GM21528 (cell line): ENCODE results near the gene SSBP3.

ENCODE experiments used
- ATAC-seq: cut with Tn5 transposase; IDR thresholded peaks from one replicate; pipeline ENCODE4 v1.9.1; 2021; ENCODE audit warnings: mild to moderate bottlenecking, moderate library complexity; ENCODE audit not compliant: unreplicated experiment, low FRiP score

Gene SSBP3

DNA sequence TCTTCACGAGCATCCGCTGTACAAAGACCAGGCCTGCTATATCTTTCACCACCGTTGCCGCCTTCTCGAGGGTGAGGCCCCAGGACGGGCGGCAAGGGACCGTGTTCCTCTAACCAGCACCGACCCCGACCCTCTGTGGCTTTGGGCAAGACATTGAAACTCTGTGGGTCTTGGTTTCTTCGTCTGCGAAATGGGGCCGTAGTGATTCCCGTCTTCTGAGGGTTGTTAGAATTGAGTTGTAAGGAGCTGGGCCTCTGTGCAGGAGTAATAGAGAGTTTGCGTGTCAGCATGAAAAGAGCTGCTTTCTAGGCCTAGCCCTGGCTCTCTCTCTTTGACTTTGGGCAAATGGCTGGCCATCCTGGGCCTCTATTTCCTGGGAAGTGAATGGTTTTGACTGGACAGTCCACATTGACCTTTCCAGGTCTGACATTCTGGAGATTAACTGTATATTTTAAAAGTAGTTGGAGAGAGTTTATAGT lies 205.6 kb downstream of the SSBP3 start:
- peak; percentile 13 for ATAC-seq

DNA sequence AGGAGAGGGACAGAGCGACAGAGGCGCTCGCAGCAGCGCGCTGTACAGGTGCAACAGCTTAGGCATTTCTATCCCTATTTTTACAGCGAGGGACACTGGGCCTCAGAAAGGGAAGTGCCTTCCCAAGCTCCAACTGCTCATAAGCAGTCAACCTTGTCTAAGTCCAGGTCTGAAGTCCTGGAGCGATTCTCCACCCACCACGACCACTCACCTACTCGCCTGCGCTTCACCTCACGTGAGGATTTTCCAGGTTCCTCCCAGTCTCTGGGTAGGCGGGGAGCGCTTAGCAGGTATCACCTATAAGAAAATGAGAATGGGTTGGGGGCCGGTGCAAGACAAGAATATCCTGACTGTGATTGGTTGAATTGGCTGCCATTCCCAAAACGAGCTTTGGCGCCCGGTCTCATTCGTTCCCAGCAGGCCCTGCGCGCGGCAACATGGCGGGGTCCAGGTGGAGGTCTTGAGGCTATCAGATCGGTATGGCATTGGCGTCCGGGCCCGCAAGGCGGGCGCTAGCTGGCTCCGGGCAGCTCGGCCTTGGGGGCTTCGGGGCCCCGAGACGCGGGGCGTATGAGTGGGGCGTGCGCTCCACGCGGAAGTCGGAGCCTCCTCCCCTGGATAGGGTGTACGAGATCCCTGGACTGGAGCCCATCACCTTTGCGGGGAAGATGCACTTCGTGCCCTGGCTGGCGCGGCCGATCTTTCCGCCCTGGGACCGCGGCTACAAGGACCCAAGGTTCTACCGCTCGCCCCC lies 206.3 kb downstream of the SSBP3 start, which contains the start of the genes CYB5RL and MRPL37:
Gene CYB5RL, minus strand, starts transcription at position 266 of the 754 bp plus-strand sequence. CDS start 4,414 bp downstream, outside the sequence.
Gene MRPL37, plus strand, starts transcription at position 403 of the 754 bp plus-strand sequence. Its CDS starts 77 bp downstream, at position 480.
- ATAC-seq: peak; percentile 95

DNA sequence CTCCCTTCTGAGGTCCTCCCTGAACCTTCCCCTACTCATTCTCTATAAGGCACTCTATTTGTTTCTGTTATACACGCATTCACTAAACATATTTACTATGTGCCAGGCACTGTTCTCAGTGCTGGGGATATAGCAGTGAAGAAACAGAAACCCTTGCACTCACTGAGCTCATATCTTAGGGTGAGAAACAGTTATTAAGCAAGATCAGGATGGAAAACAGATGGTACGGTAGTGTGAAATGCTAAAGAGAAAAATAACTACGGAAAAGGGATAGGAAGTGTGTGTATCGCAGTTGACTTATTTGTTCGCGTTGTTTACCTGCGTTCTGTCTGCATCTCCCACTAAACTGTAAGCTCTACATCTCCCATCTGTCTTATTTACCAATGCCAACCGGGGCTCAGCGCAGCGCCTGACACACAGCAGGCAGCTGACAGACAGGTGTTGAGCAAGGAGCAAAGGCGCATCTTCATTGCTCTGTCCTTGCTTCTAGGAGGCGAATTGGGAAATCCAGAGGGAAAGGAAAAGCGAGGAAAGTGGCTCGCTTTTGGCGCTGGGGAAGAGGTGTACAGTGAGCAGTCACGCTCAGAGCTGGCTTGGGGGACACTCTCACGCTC lies 206.9 kb downstream of the SSBP3 start:
- ATAC-seq: no peak

DNA sequence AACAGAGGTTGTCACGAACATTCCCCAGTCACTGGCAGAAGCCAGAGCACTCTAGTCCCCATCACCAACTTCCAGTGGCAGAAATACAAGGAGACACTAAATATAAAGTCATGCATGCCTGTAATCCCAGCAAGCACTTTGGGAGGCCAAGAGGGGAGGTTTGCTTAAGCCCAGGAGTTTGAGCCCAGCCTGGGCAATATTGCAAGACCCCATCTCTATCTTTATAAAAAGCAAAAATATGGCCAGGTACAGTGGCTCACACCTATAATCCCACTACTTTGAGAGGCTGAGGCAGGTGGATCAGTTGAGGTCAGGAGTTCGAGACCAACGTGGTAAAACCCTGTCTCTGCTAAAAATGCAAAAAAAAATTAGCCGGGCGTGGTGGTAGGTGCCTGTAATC lies 212.7 kb downstream of the SSBP3 start:
- no peak for ATAC-seq

DNA sequence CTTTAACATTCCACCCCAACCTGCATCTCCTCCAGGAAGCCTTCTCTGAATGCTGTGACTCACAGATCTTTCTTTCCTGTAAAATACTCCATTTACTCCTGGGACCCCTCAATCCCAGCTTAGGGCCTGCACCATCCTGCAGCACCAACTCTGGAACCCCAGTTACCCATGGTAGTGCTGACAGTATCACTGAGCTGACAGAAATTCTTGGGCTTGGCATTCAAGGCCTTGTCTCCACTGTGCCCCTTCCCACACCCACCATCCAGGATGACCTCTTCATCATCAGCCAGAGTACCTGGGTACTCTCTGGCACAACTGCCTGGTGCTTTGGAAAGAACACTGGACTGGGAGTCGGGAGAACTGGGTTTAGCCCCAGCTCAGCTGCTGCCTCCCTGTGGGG lies 214.7 kb downstream of the SSBP3 start:
- ATAC-seq: no peak

DNA sequence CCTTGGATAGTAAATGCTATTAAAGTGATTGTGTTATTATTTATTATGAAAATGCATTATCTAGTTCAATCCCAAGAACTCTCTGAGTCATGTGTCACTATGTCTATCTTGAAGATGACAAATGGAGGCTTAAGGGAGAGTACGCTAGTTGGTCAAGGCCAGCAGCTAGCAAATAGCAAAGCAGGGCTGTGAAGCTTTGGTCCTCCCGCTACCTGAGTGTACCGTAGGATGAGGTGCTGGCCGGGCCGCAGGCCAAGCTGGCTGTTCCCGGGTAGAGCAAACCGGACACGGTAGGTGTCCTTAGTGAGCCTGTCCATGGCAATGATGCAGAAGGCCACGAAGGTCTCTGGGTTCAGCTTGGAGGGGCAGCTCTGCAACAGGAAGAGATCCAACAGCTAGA lies 215.7 kb downstream of the SSBP3 start:
- ATAC-seq: no peak

DNA sequence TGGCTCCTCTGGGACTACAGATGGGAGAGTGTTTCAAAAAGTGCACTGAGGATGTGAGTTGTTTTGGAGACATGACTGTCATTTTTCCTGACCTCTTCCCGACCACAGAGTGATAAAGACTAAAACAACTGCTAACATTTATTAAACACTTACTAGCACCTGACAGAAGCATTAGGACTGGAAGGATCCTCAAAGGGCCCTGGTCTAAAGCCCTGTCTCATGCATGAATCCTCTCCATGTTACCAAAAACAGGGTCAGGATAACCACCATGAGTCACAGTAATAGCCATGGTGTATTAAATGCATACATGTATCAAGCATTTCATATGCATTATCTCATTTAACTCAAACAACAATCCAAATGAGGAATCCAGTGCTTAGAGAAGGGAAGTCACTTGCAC lies 217.9 kb downstream of the SSBP3 start:
- no peak for ATAC-seq

DNA sequence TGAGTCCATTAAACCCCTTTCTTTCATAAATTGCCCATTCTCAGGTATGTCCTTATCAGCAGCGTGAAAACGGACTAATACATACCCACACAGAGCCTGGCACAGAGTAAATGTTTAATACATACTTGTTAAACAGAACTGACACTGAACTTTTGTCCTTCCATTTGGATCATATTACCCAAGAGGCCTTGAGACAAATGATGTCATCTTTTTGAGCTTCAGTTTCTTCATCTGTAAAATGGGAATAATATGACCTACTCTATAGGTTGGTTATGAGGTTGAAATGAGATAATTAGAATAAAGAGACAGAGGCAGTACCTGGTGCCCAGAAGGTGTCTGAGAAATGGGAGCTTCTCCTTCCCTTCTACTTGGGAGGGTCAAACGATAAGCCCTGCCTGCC lies 220.1 kb downstream of the SSBP3 start:
- ATAC-seq: no peak

DNA sequence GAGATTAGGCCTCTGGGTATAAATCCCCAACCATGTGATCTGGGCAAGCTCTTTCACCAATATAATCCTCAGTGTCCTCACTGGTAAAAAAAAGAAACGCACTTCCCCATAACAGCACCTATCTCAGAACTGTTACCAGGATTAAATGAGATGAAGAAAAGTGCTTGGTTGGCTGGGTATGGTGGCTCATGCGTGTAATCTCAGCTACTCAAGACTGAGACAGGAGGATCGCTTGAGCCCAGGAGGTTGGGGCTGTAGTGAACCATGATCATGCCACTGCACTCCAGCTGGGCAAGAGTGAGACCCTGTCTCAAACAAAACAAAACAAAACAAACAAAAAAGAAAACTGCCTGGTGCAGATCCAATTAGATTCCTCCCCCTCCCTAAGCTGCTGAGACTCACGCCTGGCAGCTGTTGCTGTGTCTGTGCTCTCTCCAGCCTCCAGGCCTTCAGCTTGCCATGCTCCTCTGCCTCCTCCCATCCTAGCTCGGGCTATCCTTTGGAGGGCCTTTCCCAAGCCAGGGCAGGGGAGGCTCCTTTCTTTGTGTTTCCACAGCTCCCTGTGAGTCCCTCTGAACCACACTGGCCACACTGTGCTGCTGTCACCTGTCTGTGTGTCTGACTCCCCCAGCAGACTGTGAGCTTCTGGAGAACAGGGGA lies 225.4 kb downstream of the SSBP3 start:
- ATAC-seq: no peak

DNA sequence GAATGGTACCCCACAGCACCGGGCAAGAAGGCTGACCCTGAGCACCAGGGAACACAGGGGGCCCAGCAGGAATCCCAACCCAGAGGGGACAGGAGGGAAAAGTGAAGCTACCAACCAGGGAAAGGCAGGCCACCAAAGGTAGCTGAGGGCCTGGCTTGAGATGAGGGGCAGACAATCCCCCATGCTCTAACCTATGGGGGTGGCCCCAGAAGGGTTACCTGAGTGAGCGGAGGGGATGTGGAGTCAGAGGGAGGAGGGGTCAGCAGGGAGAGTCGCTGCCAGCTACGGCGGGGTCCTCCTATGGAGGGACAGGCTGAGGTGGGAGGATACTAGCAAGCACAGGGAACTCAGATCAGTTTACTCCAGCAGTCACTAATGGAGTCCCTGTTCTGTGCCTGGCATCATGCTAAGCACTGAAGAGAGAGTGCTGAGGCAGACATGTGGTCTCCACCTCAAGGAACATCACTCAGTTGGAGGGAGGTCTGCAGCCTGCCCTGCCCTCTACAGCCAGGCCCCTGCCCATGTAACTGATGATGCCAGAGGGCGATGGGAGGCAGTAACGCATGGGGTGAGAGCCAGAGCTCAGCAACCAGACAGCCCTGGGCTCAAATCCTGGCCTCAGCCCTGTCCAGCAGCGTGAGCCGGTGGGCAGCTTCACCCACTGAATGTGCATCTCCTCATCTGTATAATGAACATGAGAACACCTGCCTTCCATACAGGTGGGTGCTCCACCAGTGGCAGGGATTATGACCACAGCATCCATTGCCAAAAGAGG lies 227.7 kb downstream of the SSBP3 start:
- no peak for ATAC-seq

DNA sequence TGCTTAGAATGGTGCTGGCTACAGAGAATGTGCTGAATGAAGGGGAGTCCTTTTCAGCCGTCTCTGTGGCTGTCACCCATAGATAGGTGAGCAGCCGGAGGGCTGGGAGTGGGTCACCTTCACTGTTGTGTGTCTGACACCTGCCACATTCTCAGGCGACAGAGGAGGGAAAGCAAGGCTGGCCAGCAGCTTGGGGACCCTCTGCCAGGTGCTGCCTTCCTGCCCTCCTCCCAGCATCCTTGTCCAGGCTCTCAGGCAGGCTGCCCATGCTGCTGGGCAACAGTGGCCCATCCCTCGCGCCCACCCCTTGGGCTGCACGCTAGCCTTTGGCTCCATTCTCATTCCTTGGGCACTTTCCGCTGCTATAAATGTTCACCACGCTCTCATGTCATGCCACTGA lies 228.5 kb downstream of the SSBP3 start:
- ATAC-seq: no peak

DNA sequence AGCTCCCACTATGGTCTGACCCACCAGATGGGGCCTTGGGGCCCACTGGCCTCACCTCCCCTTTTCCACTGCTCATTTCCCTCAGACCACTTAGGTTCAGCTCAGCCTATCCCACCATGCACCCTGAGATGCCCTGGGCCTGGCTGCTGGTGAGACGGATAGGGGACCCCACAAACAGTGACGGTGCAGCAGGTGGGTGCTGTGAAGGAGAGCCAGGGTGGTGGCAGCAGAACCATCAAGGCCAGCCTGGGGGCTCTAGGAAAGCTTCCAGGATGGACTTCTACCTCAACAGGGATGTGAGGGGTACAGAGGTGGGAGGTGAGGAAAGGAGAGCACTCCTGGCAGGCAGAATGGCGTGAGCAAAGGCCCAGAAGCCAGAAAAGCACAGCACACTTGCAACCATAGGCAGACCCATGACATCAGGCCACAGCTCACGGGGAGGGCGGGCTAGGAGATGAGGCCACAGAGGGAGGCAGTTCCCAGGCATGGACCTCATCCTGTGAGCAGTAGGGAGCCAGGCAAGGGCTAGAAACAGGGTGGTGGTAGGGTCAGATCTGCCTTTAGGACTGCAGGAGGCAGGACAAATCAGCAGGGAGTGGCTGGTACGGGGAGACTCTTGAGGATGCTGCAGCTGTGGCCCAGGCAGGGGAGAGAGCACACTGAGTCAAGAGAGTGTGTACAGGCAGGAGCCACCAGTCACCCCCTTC lies 229.4 kb downstream of the SSBP3 start:
- no peak for ATAC-seq
